CD14-positive monocyte (primary cell): ENCODE data around the gene ANKRD60. TPM values are rescaled to one million over a fixed set of nuclear protein-coding genes. Genes with fewer than 3 reads are reported as not detected.

ENCODE experiments used
- DNase-seq, 3 donors: peaks; one replicate each; pipeline ENCODE4 v3.0.0-alpha.2; 2011 to 2022
- H2AFZ ChIP-seq: 2 replicates; pipeline ENCODE4 v1.6.0; 2012; ENCODE audit warnings: mild to moderate bottlenecking, low read depth, low read length, inconsistent platforms; ENCODE audit not compliant: insufficient read depth, poor library complexity, severe bottlenecking
- H3K27ac ChIP-seq, 2 donors: 1 replicate in 1 of 2; 2 replicates in 1 of 2; pipeline ENCODE4 v1.5.1; 2012 to 2013; ENCODE audit warnings: low read length in 2 of 2, control low read depth in 1 of 2, inconsistent platforms in 1 of 2, low read depth in 1 of 2, mild to moderate bottlenecking in 1 of 2
- H3K27me3 ChIP-seq, 2 donors: one replicate each; pipeline versions ENCODE4 v1.6.0 to v1.6.1; 2011 to 2013; ENCODE audit warnings: low read length in 2 of 2; ENCODE audit not compliant: control insufficient read depth in 2 of 2, insufficient read depth in 2 of 2
- H3K36me3 ChIP-seq, 2 donors: replicated peaks in 1 of 2; 1 replicate in 1 of 2; 2 replicates in 1 of 2; pipeline versions ENCODE4 v1.5.1 to v1.6.1; 2012 to 2013; ENCODE audit warnings: low read length in 2 of 2, control low read depth in 1 of 2, inconsistent platforms in 1 of 2, mild to moderate bottlenecking in 1 of 2; ENCODE audit not compliant: insufficient read depth in 2 of 2, control insufficient read depth in 1 of 2
- H3K4me1 ChIP-seq, 2 donors: 1 replicate in 1 of 2; 2 replicates in 1 of 2; pipeline versions ENCODE4 v1.5.1 to v1.6.1; 2012 to 2013; ENCODE audit warnings: low read length in 2 of 2, control low read depth in 1 of 2, inconsistent platforms in 1 of 2, mild to moderate bottlenecking in 1 of 2, moderate library complexity in 1 of 2; ENCODE audit not compliant: insufficient read depth in 2 of 2, control insufficient read depth in 1 of 2
- H3K4me2 ChIP-seq: replicated peaks from 2 replicates; pipeline ENCODE3; 2012; ENCODE audit warnings: low read length, moderate library complexity, mild to moderate bottlenecking; ENCODE audit not compliant: poor library complexity, severe bottlenecking; ENCODE audit errors: extremely low read depth
- H3K4me3 ChIP-seq, 3 experiments: fragments of 200-600 bp in 1 of 3; sonication (generic) in 1 of 3; replicated peaks in 1 of 3; 1 replicate in 2 of 3; 2 replicates in 1 of 3; pipeline ENCODE4 v1.5.1; 2011 to 2013; ENCODE audit warnings: low read length in 3 of 3, mild to moderate bottlenecking in 3 of 3, control low read depth in 2 of 3, low read depth in 2 of 3, inconsistent platforms in 1 of 3, moderate library complexity in 1 of 3
- H3K79me2 ChIP-seq: 2 replicates; pipeline ENCODE4 v1.6.0; 2012; ENCODE audit warnings: mild to moderate bottlenecking, control low read depth, inconsistent platforms, low read length, moderate library complexity; ENCODE audit not compliant: insufficient read depth
- H3K9ac ChIP-seq: 2 replicates; pipeline ENCODE4 v1.6.0; 2017; ENCODE audit warnings: low read length, mild to moderate bottlenecking; ENCODE audit not compliant: insufficient read depth, poor library complexity, severe bottlenecking
- H3K9me3 ChIP-seq, 2 donors: replicated peaks in 1 of 2; 1 replicate in 1 of 2; 2 replicates in 1 of 2; pipeline versions ENCODE4 v1.5.1 to v1.6.1; 2012 to 2013; ENCODE audit warnings: low read length in 2 of 2, control low read depth in 1 of 2; ENCODE audit not compliant: control insufficient read depth in 1 of 2, insufficient read depth in 1 of 2
- H4K20me1 ChIP-seq: 2 replicates; pipeline ENCODE4 v1.6.0; 2012; ENCODE audit warnings: mild to moderate bottlenecking, low read length, control low read depth, moderate library complexity; ENCODE audit not compliant: insufficient read depth
- H3K27ac Mint-ChIP-seq, 7 donors: one replicate each; pipeline ENCODE4 v1.8.0; 2020; ENCODE audit warnings: mild to moderate bottlenecking in 7 of 7, mixed read lengths in 7 of 7, moderate library complexity in 6 of 7, inconsistent platforms in 2 of 7
- H3K27me3 Mint-ChIP-seq, 3 donors: one replicate each; pipeline ENCODE4 v1.8.0; 2021 to 2022; ENCODE audit warnings: low read depth in 3 of 3, mild to moderate bottlenecking in 3 of 3, mixed read lengths in 3 of 3, moderate library complexity in 3 of 3, inconsistent platforms in 1 of 3
- H3K36me3 Mint-ChIP-seq, 2 donors: one replicate each; pipeline ENCODE4 v1.8.0; 2020; ENCODE audit warnings: mixed read lengths in 2 of 2, inconsistent platforms in 1 of 2, mild to moderate bottlenecking in 1 of 2
- H3K4me1 Mint-ChIP-seq: one replicate; pipeline ENCODE4 v1.8.0; 2020; ENCODE audit warnings: mild to moderate bottlenecking, mixed read lengths
- H3K4me3 Mint-ChIP-seq, 2 donors: one replicate each; pipeline ENCODE4 v1.8.0; 2020; ENCODE audit warnings: mild to moderate bottlenecking in 2 of 2, mixed read lengths in 2 of 2, moderate library complexity in 1 of 2
- H3K9me3 Mint-ChIP-seq, 7 donors: one replicate each; pipeline ENCODE4 v1.8.0; 2020 to 2022; ENCODE audit warnings: mixed read lengths in 7 of 7, mild to moderate bottlenecking in 6 of 7, moderate library complexity in 6 of 7, inconsistent platforms in 2 of 7
- CTCF ChIP-seq: fragments of 200-600 bp; IDR thresholded peaks from one replicate; pipeline ENCODE4 v1.8.0; 2022; ENCODE audit warnings: antibody characterized with exemption, mild to moderate bottlenecking
- WGBS: methylation state at CpG from one replicate; pipeline ENCODE4 v1.1.5; 2013; ENCODE audit warnings: missing lambda C conversion rate; ENCODE audit not compliant: insufficient coverage; 5-methylcytosine and 5-hydroxymethylcytosine counted together
- intact Hi-C, 2 donors: fragments of 100-400 bp; cut with micrococcal nuclease; formaldehyde crosslinking; loops; one replicate each; pipeline versions ENCODE4 v1.15.0 to v1.15.1; 2023
- polyA plus RNA-seq, 3 donors: library from polyadenylated mRNA; depleted of rRNA in 1 of 3; unstranded in 2 of 3; stranded (reverse) in 1 of 3; fragments of 300-500 nt in 2 of 3; fragments of >200 nt in 1 of 3; fragmentation: Illumina TruSeq in 2 of 3; gene quantifications; 1 replicate in 2 of 3; 2 replicates in 1 of 3; pipeline ENCODE4 v1.2.3, GENCODE V29; 2012 to 2021

The ANKRD60 gene
- polyA plus RNA-seq, 3 donors, result not detected

- H3K27ac Mint-ChIP-seq, result no peak overlapping the region
Observed at GRCh38 chr20:58184063-58184462, 44.4 kb downstream of the ANKRD60 start.

GRCh38 chr20:58182521-58183140, 45.8 kb downstream of the ANKRD60 start:
- Histone ChIP-seq H4K20me1 (no peaks in the 10 kb centered on the region), H3K9ac (no peak overlapping the region), H3K27ac (no peak overlapping the region), H2AFZ (no peak overlapping the region), H3K9me3 (peaks cover 0 to 7% of the 10 kb centered on the region in 2 donors), H3K36me3 (no peaks in the 10 kb centered on the region), H3K4me1 (peaks cover 11% of the 10 kb centered on the region in 2 donors), H3K4me3 (no peak overlapping the region), H3K27me3 (peaks cover 0 to 19% of the 10 kb centered on the region in 2 donors), H3K79me2 (no peaks in the 10 kb centered on the region), H3K4me2 (no peak overlapping the region)
- Mint-ChIP-seq H3K4me1 (peaks cover 9% of the 10 kb centered on the region), H3K9me3 (peaks cover 0 to 7% (median 3%) of the 10 kb centered on the region in 7 donors), H3K27me3 (peaks cover 21 to 29% (median 22%) of the 10 kb centered on the region in 3 donors), H3K4me3 (no peak overlapping the region), H3K27ac (no peak overlapping the region), H3K36me3 (no peaks in the 10 kb centered on the region)
- intact Hi-C loops, result no loop called here
- no peak for DNase-seq
- 95% methylated on average over 8 of the region's 8 CpGs for WGBS
- no peak for TF ChIP-seq CTCF

More at GRCh38 chr20:58184063-58184462, 44.4 kb downstream of the ANKRD60 start:
- no peaks in the 10 kb centered on the region for H4K20me1 ChIP-seq
- H3K4me1 ChIP-seq, result peaks cover 9% of the 10 kb centered on the region in 2 donors
- intact Hi-C loops, result no loop called here
- TF ChIP-seq CTCF, result no peak
- H3K36me3 ChIP-seq, result no peaks in the 10 kb centered on the region
- no peak overlapping the region for H3K27ac ChIP-seq
- 100% methylated on average over 1 of the region's 3 CpGs for WGBS
- H2AFZ ChIP-seq, result no peak overlapping the region
- Mint-ChIP-seq H3K4me3 (no peak overlapping the region), H3K9me3 (peaks cover 0 to 7% (median 3%) of the 10 kb centered on the region in 7 donors), H3K36me3 (no peaks in the 10 kb centered on the region), H3K27me3 (peaks cover 14 to 24% (median 17%) of the 10 kb centered on the region in 3 donors), H3K4me1 (peaks cover 7% of the 10 kb centered on the region)
- no peak overlapping the region for H3K4me2 ChIP-seq
- H3K9me3 ChIP-seq, result peaks cover 0 to 7% of the 10 kb centered on the region in 2 donors
- DNase-seq, result no peak
- H3K4me3 ChIP-seq, result no peak overlapping the region
- H3K9ac ChIP-seq, result no peak overlapping the region
- H3K27me3 ChIP-seq, result peaks cover 0 to 17% of the 10 kb centered on the region in 2 donors
- no peaks in the 10 kb centered on the region for H3K79me2 ChIP-seq
